Measurements from ENCODE around the gene LURAP1L.

The LURAP1L gene

GRCh38 chr9:12781226-12781733 is 6.5 kb downstream of the LURAP1L start:
- no peak for TF ChIP-seq TAF1 (IDR thresholded peaks at IDR 0.05; ENCODE audit: borderline replicate concordance, insufficient read depth, low read length)
- no peak for TF ChIP-seq POLR2AphosphoS5 (IDR thresholded peaks at IDR 0.05; ENCODE audit: low read depth, low read length)
- no peak for TF ChIP-seq FOXP2 (optimal IDR thresholded peaks at IDR 0.05; ENCODE audit: borderline replicate concordance, extremely low read depth, extremely low read length, insufficient read depth)

DNA sequence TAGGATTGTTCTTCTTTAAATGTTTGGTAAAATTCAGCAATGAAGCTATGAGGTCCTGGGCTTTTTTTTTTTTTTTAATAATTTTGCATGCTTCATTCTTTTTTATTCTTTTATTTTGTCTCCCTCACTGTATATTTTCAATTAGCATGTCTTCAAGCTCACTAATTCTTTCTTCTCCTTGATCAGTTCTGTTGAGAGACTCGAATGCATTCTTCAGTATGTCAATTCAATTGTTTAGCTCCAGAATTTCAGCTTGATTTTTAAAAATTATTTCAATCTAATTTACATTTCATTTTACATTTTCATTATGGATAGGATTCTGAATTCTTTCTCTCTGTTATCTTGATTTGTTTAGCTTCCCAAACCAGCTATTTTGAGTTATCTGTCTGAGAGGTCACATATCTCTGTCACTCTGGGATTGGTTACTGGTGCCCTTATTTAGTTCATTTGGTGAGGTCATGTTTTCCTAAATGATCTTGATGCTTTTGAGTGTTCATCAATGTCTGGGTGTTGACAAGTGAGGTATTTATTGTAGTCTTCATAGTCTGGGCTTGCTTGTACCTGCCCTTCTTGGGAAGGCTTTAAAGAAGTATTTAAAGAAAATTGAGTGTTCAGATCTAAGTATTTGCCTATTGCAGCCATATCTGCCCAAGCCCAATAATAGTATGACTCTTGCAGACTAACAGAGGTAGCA is 9.1 kb downstream of the LURAP1L start:
- TF ChIP-seq TAF1 (IDR thresholded peaks at IDR 0.05; ENCODE audit: borderline replicate concordance, insufficient read depth, low read length): no peak
- TF ChIP-seq SIN3A (IDR thresholded peaks at IDR 0.05; ENCODE audit: borderline replicate concordance, insufficient read depth, low read length): no peak
- TF ChIP-seq REST (IDR thresholded peaks at IDR 0.05; ENCODE audit: insufficient read depth in 1 of 2, low read depth in 2 of 2, low read length in 2 of 2): no peak
- no peak for TF ChIP-seq POLR2AphosphoS5 (IDR thresholded peaks at IDR 0.05; ENCODE audit: low read depth, low read length)
- no peak for TF ChIP-seq FOXP2 (optimal IDR thresholded peaks at IDR 0.05; ENCODE audit: borderline replicate concordance, extremely low read depth, extremely low read length, insufficient read depth)

- TF ChIP-seq FOXP2 (optimal IDR thresholded peaks at IDR 0.05; ENCODE audit: borderline replicate concordance, extremely low read depth, extremely low read length, insufficient read depth) (no peak), REST (IDR thresholded peaks at IDR 0.05; ENCODE audit: insufficient read depth in 1 of 2, low read depth in 2 of 2, low read length in 2 of 2) (no peak), SIN3A (IDR thresholded peaks at IDR 0.05; ENCODE audit: borderline replicate concordance, insufficient read depth, low read length) (no peak), TAF1 (IDR thresholded peaks at IDR 0.05; ENCODE audit: borderline replicate concordance, insufficient read depth, low read length) (no peak), POLR2AphosphoS5 (IDR thresholded peaks at IDR 0.05; ENCODE audit: low read depth, low read length) (no peak)
These were observed 9.8 kb downstream of the LURAP1L start for GRCh38 chr9:12784461-12785259.

DNA sequence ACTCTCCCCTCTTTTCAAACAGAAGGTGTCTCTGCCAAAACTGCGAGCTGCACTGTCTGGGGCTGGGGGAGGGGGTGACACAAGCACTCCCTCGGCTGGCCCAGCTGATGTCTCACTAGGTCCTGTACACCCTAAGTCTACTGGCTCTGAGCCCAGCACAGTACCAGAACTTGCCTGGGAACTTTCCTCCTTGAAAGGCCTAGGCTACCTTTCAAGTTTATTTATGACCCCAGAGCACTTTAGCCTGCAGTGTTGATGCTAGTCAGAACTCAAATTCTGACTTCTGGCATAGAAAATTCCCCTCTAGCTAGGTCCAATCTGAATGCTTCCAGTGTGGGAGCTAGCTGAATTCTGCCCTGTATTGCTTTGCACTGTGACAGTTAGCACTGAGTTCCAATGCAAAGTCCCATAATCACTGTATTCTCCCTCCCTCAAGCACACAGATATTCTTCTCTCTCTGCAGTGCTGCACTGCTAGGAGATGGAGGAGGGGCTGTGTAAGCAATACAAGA is 10.5 kb downstream of the LURAP1L start:
- TF ChIP-seq POLR2AphosphoS5 (IDR thresholded peaks at IDR 0.05; ENCODE audit: low read depth, low read length) (no peak), TAF1 (IDR thresholded peaks at IDR 0.05; ENCODE audit: borderline replicate concordance, insufficient read depth, low read length) (no peak), SIN3A (IDR thresholded peaks at IDR 0.05; ENCODE audit: borderline replicate concordance, insufficient read depth, low read length) (no peak), REST (IDR thresholded peaks at IDR 0.05; ENCODE audit: insufficient read depth in 1 of 2, low read depth in 2 of 2, low read length in 2 of 2) (no peak), FOXP2 (optimal IDR thresholded peaks at IDR 0.05; ENCODE audit: borderline replicate concordance, extremely low read depth, extremely low read length, insufficient read depth) (no peak)

DNA sequence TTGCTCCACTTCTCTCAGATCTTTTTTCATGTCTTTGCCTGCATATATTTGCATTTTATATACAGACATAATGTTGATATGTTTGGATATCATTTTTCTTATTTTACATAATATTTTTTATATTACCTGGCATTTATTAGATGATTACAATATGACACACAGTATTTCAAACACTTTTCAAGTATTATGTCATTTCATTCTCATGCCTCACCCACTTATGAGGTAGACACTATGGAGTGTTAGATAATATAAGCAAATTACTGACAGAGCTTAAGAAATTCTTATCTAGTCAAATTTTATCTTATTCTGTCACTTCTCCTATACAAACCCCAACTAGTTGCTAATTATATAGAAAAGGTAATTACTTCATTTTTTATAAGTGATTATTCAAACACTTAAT is 11.1 kb downstream of the LURAP1L start:
- no peak for TF ChIP-seq REST (IDR thresholded peaks at IDR 0.05; ENCODE audit: insufficient read depth in 1 of 2, low read depth in 2 of 2, low read length in 2 of 2)
- TF ChIP-seq SIN3A (IDR thresholded peaks at IDR 0.05; ENCODE audit: borderline replicate concordance, insufficient read depth, low read length): no peak

All from PFSK-1 (cell line).